A549 (cell line): Measurements from ENCODE around the gene TTC12. TPM values are rescaled to one million over a fixed set of nuclear protein-coding genes. Genes with fewer than 3 reads are reported as not detected.

Source experiments
- ATAC-seq, 2 experiments: fragments of 200-7000 bp in 1 of 2; fragments of >200 bp in 1 of 2; cut with Nextera tagmentation in 1 of 2; cut with Tn5 transposase in 1 of 2; 3 replicates each; pipeline versions ENCODE4 v1.8.0 to v1.9.1; 2018 to 2020; ENCODE audit warnings: mild to moderate bottlenecking in 1 of 2, moderate library complexity in 1 of 2
- CTCF ChIA-PET: fragments of 300-600 bp; sonication (Branson Sonifier 250); formaldehyde crosslinking; extraction: SDS; loops from one replicate; lab custom pipeline; 2021; ENCODE audit warnings: antibody characterized with exemption, inconsistent platforms; lab: Yijun Ruan, JAX
- POLR2A ChIA-PET: fragments of 350-600 bp; formaldehyde crosslinking; extraction: SDS; loops from one replicate; lab custom pipeline; 2021; ENCODE audit warnings: antibody characterized with exemption, inconsistent platforms; lab: Yijun Ruan, JAX
- DNase-seq, 2 experiments: peaks; one replicate each; pipeline versions ENCODE4 v3.0.0 to v3.0.0-alpha.2; 2011 to 2016; ENCODE audit warnings: low read depth in 1 of 2, low spot score in 1 of 2
- FAIRE-seq: peaks from 2 replicates; lab custom pipeline; 2011; peaks lifted over from hg19 to GRCh38; lab: Jason Lieb, UNC
- H3K27ac ChIP-seq, 2 experiments: fragments of >200 bp; sonication (Bioruptor Twin); formaldehyde crosslinking; 3 replicates each; pipeline ENCODE4 v1.5.1; 2016 to 2017
- H3K4me1 ChIP-seq: fragments of >200 bp; sonication (Bioruptor Twin); formaldehyde crosslinking; 3 replicates; pipeline ENCODE4 v1.6.1; 2016
- H3K4me2 ChIP-seq: fragments of >200 bp; sonication (Bioruptor Twin); formaldehyde crosslinking; 3 replicates; pipeline ENCODE4 v1.6.1; 2016
- H3K4me3 ChIP-seq: fragments of >200 bp; sonication (Bioruptor Twin); formaldehyde crosslinking; 3 replicates; pipeline ENCODE4 v1.5.1; 2016
- H3K9me3 ChIP-seq: fragments of >200 bp; sonication (Bioruptor Twin); formaldehyde crosslinking; 3 replicates; pipeline ENCODE4 v1.6.1; 2016
- BHLHE40 ChIP-seq: IDR thresholded peaks from 2 replicates; pipeline ENCODE4 v1.6.1; 2012; ENCODE audit warnings: low read depth, low read length, inconsistent platforms
- EHMT2 ChIP-seq: fragments of 200-600 bp; sonication (generic); IDR thresholded peaks from 2 replicates; pipeline ENCODE4 v1.6.1; 2016; ENCODE audit warnings: antibody characterized with exemption, low read depth, mild to moderate bottlenecking, moderate library complexity
- FOSL2 ChIP-seq, 2 experiments: fragments of 450-650 bp in 1 of 2; fragments of >200 bp in 1 of 2; sonication (Bioruptor Twin) in 1 of 2; formaldehyde crosslinking; IDR thresholded peaks; 2 replicates each; pipeline versions ENCODE4 v1.5.0 to v1.6.1; 2016 to 2020; ENCODE audit warnings: mild to moderate bottlenecking in 1 of 2, moderate library complexity in 1 of 2
- HDAC2 ChIP-seq: fragments of 200-600 bp; sonication (generic); IDR thresholded peaks from 2 replicates; pipeline ENCODE4 v1.6.1; 2016
- HOXA7 ChIP-seq: fragments of 250-450 bp; sonication (Bioruptor Pico); IDR thresholded peaks from 2 replicates; pipeline ENCODE4 v1.5.0; 2020; ENCODE audit warnings: mild to moderate bottlenecking, moderate library complexity
- JUN ChIP-seq, 2 experiments: fragments of >200 bp; sonication (Bioruptor Twin); formaldehyde crosslinking; IDR thresholded peaks; 2 replicates in 1 of 2; 3 replicates in 1 of 2; pipeline ENCODE4 v1.6.1; 2016 to 2017
- NFE2L2 ChIP-seq: fragments of 150-350 bp; conservative IDR thresholded peaks from 2 replicates; pipeline ENCODE4 v1.6.1; 2014; ENCODE audit warnings: low read length
- NPAS2 ChIP-seq: fragments of 250-450 bp; sonication (Bioruptor Pico); IDR thresholded peaks from 2 replicates; pipeline ENCODE4 v1.8.0; 2022; ENCODE audit warnings: mild to moderate bottlenecking, moderate library complexity, borderline replicate concordance
- POLR2A ChIP-seq: IDR thresholded peaks from 2 replicates; pipeline ENCODE4 v1.6.1; 2012; ENCODE audit warnings: mild to moderate bottlenecking, low read length
- POLR2AphosphoS2 ChIP-seq: conservative IDR thresholded peaks from 2 replicates; pipeline ENCODE4 v1.6.1; 2012; ENCODE audit warnings: low read length, improper control_type of control experiment, inconsistent platforms
- RARB ChIP-seq: fragments of 250-450 bp; sonication (Bioruptor Pico); IDR thresholded peaks from 2 replicates; pipeline ENCODE4 v1.8.0; 2021; ENCODE audit warnings: mild to moderate bottlenecking, moderate library complexity
- RNF2 ChIP-seq: fragments of 200-600 bp; sonication (generic); IDR thresholded peaks from 2 replicates; pipeline ENCODE4 v1.6.1; 2016; ENCODE audit warnings: low read depth, mild to moderate bottlenecking, antibody characterized with exemption, moderate library complexity, borderline replicate concordance
- SMC3 ChIP-seq: fragments of >200 bp; sonication (Bioruptor Twin); formaldehyde crosslinking; IDR thresholded peaks from 3 replicates; pipeline ENCODE4 v1.6.1; 2018; ENCODE audit warnings: inconsistent platforms
- SREBF2 ChIP-seq: fragments of 450-650 bp; IDR thresholded peaks from 2 replicates; pipeline ENCODE4 v1.6.1; 2014; ENCODE audit warnings: mild to moderate bottlenecking, moderate library complexity
- ZNF302 ChIP-seq: fragments of 250-450 bp; sonication (Bioruptor Pico); IDR thresholded peaks from 2 replicates; pipeline ENCODE4 v1.9.0; 2021; ENCODE audit warnings: inconsistent platforms, mild to moderate bottlenecking, moderate library complexity
- WGBS: methylation state at CpG from one replicate; pipeline ENCODE4 v1.1.6; 2017; ENCODE audit errors: missing lambda C conversion rate; 5-methylcytosine and 5-hydroxymethylcytosine counted together
- polyA plus RNA-seq, 4 experiments: library from polyadenylated mRNA; depleted of rRNA in 3 of 4; stranded (reverse); fragments of >200 nt; fragmentation: RNase III in 1 of 4; extraction: RNeasy Plus Mini Kit Qiagen cat#74134 plus additional on column Dnase treatment in 1 of 4; gene quantifications; 2 replicates in 3 of 4; 3 replicates in 1 of 4; pipeline ENCODE4 v1.2.3, GENCODE V29; 2011 to 2017
- TF ChIP-seq, protein P1 (sequence below): fragments of 250-450 bp; sonication (Bioruptor Pico); IDR thresholded peaks from 2 replicates; pipeline ENCODE4 v1.5.0; 2021; ENCODE audit warnings: mild to moderate bottlenecking, moderate library complexity, borderline replicate concordance
- TF ChIP-seq, protein P2 (sequence below): fragments of 450-650 bp; IDR thresholded peaks from 2 replicates; pipeline ENCODE4 v1.6.1; 2014; ENCODE audit warnings: antibody characterized with exemption
- TF ChIP-seq, protein P3 (sequence below): fragments of 200-600 bp; sonication (generic); IDR thresholded peaks from 2 replicates; pipeline ENCODE4 v1.6.1; 2016; ENCODE audit warnings: antibody characterized with exemption, mild to moderate bottlenecking, moderate library complexity
- TF ChIP-seq, protein P4 (sequence below): fragments of >200 bp; sonication (Bioruptor Twin); formaldehyde crosslinking; IDR thresholded peaks from 2 replicates; pipeline ENCODE4 v1.6.1; 2016
- TF ChIP-seq, protein P5 (sequence below): fragments of 150-350 bp; IDR thresholded peaks from 2 replicates; pipeline ENCODE4 v1.6.1; 2014; ENCODE audit warnings: low read depth, mild to moderate bottlenecking, low read length

The TTC12 gene
- polyA plus RNA-seq, 2 of the 4 experiments (the other 2 are of a cell fraction), result 5.9 to 13.5 TPM

DNA sequence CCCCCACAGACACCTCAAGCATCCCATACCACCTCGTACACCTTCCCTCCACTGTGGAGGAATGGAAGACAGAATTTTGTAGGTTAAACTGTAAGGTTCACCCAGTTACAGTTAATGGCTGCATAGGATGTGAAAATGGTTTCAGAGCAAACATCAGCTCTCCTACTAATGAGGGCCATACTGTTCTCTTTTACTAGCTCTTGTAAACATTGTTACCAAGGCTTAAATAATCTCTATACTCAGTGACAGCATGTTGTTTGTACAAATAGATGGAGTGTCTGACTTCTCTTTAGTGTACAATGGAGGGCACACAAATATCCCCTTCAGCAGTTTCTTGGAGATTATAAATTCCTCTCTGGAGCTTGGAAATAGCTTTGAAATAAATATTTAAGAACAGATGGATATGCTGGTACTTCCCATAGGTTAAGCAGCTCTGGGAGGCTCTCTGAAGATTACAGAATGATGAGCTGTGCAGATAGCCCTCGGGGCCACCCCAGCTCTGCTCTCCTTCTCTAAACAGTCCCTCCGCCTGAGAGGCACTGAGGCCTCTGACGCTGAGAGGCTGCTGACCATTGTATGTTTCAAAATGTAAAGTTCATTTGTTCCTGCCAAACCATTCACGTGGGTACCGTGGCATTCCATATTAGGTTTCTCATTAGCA is 25.7 kb downstream of the TTC12 start (continued):
- TF ChIP-seq, protein P1, sequence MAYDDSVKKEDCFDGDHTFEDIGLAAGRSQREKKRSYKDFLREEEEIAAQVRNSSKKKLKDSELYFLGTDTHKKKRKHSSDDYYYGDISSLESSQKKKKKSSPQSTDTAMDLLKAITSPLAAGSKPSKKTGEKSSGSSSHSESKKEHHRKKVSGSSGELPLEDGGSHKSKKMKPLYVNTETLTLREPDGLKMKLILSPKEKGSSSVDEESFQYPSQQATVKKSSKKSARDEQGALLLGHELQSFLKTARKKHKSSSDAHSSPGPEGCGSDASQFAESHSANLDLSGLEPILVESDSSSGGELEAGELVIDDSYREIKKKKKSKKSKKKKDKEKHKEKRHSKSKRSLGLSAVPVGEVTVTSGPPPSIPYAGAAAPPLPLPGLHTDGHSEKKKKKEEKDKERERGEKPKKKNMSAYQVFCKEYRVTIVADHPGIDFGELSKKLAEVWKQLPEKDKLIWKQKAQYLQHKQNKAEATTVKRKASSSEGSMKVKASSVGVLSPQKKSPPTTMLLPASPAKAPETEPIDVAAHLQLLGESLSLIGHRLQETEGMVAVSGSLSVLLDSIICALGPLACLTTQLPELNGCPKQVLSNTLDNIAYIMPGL, result no peak

DNA sequence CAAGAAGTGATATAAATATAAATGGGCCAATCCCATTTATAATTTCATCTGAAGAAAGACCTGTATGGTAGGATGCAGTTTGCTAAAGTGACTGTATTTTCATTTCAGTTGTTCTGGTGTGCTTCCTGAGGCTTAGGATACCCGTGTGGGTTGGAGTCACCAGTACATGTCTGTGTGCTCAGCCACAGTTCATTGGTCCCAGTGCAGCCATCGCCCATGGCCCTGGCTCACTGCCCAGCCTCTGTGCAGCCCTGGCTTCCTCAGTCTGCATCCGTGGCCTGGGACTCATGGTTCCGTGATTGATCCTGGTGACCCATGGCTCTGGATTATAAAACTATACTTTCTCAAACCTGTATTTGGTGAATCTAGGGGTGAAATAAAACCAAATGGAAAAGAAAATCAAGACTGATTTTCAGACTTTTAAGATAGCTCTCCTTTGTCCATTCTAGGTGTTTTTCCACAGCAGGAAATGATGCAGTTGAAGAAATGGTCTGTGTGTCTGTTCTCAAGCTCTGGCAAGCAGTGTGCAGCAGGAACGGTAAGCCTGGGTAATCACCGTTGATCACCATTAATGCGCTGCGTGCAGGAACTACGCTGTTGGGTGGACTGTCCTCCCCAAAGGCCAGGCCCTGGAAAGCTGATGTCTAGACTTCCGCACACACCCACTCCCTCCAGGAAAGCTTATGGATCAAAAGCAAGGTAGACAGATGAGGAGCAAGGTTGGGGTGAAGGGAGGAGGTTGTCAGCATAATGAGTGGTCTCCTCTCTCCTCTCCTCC is 27.2 kb downstream of the TTC12 start:
- Histone ChIP-seq H3K4me1 (no peaks in the 10 kb centered on the region), H3K27ac (no peak overlapping the region), H3K4me2 (no peak overlapping the region), H3K4me3 (no peak overlapping the region), H3K9me3 (no peaks in the 10 kb centered on the region)
- DNase-seq, result no peak
- ATAC-seq, result no peak
- TF ChIP-seq RARB (CRISPR knock-in tag) (no peak), RNF2 (no peak), SMC3 (no peak), BHLHE40 (no peak), EHMT2 (no peak), NFE2L2 (no peak), POLR2AphosphoS2 (no peak), SREBF2 (no peak)
- TF ChIP-seq, protein P2, sequence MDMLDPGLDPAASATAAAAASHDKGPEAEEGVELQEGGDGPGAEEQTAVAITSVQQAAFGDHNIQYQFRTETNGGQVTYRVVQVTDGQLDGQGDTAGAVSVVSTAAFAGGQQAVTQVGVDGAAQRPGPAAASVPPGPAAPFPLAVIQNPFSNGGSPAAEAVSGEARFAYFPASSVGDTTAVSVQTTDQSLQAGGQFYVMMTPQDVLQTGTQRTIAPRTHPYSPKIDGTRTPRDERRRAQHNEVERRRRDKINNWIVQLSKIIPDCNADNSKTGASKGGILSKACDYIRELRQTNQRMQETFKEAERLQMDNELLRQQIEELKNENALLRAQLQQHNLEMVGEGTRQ, result no peak
- TF ChIP-seq, protein P3, sequence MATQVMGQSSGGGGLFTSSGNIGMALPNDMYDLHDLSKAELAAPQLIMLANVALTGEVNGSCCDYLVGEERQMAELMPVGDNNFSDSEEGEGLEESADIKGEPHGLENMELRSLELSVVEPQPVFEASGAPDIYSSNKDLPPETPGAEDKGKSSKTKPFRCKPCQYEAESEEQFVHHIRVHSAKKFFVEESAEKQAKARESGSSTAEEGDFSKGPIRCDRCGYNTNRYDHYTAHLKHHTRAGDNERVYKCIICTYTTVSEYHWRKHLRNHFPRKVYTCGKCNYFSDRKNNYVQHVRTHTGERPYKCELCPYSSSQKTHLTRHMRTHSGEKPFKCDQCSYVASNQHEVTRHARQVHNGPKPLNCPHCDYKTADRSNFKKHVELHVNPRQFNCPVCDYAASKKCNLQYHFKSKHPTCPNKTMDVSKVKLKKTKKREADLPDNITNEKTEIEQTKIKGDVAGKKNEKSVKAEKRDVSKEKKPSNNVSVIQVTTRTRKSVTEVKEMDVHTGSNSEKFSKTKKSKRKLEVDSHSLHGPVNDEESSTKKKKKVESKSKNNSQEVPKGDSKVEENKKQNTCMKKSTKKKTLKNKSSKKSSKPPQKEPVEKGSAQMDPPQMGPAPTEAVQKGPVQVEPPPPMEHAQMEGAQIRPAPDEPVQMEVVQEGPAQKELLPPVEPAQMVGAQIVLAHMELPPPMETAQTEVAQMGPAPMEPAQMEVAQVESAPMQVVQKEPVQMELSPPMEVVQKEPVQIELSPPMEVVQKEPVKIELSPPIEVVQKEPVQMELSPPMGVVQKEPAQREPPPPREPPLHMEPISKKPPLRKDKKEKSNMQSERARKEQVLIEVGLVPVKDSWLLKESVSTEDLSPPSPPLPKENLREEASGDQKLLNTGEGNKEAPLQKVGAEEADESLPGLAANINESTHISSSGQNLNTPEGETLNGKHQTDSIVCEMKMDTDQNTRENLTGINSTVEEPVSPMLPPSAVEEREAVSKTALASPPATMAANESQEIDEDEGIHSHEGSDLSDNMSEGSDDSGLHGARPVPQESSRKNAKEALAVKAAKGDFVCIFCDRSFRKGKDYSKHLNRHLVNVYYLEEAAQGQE, result no peak
- TF ChIP-seq, protein P4, sequence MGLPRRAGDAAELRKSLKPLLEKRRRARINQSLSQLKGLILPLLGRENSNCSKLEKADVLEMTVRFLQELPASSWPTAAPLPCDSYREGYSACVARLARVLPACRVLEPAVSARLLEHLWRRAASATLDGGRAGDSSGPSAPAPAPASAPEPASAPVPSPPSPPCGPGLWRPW, result no peak
- TF ChIP-seq, protein P5, sequence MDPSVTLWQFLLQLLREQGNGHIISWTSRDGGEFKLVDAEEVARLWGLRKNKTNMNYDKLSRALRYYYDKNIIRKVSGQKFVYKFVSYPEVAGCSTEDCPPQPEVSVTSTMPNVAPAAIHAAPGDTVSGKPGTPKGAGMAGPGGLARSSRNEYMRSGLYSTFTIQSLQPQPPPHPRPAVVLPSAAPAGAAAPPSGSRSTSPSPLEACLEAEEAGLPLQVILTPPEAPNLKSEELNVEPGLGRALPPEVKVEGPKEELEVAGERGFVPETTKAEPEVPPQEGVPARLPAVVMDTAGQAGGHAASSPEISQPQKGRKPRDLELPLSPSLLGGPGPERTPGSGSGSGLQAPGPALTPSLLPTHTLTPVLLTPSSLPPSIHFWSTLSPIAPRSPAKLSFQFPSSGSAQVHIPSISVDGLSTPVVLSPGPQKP, result no peak
- 92% methylated on average over 10 of the region's 10 CpGs for WGBS
- no peak for FAIRE-seq
- CTCF ChIA-PET, result interaction anchor here (0.8 kb wide), 1 partner anchor 52 kb away, joined by 3 read pairs; no protein-coding TSS in a partner anchor
- POLR2A ChIA-PET, result no interaction called here

DNA sequence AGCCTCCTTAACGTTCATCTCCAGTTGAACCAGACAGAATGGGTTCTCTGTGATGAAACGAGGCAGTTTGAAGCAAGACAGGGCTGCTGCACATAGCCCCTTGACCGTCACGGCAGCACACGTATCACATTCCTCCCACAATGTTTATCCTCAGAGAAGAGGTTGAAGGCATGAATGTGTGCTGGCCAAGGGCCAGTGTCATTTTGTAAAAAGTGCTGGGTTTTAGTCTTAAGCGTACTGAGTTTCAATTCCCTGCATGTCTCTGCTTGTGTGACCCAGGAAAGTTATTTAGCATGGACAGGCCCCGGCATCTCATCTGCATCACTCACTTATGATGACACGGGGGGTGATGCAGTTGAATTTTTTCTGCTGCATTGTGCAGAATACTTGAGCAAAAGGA is 31.6 kb downstream of the TTC12 start:
- Histone ChIP-seq H3K27ac (no peak overlapping the region), H3K4me2 (no peak overlapping the region), H3K4me3 (no peak overlapping the region), H3K4me1 (no peaks in the 10 kb centered on the region), H3K9me3 (no peaks in the 10 kb centered on the region)
- ChIA-PET POLR2A (no interaction called here), CTCF (interaction anchor here (0.7 kb wide), 1 partner anchor 451 kb away, joined by 3 read pairs; no protein-coding TSS in a partner anchor)
- no peak for DNase-seq
- 80% methylated on average over 7 of the region's 8 CpGs for WGBS
- no peak for FAIRE-seq
- no peak for ATAC-seq
- TF ChIP-seq NPAS2 (CRISPR knock-in tag) (no peak), FOSL2 (IDR thresholded peaks at IDR 0.05) (no peak), FOSL2 (CRISPR knock-in tag; IDR thresholded peaks at IDR 0.05) (no peak), HDAC2 (no peak), NFE2L2 (no peak), BHLHE40 (no peak), POLR2A (no peak), ZNF302 (CRISPR knock-in tag) (no peak), HOXA7 (CRISPR knock-in tag) (no peak), JUN (IDR thresholded peaks at IDR 0.05) (no peak)
- TF ChIP-seq, protein P4, result no peak
- TF ChIP-seq, protein P1, result no peak
